Measurements from ENCODE around the gene ECE2.

Gene ECE2

DNA sequence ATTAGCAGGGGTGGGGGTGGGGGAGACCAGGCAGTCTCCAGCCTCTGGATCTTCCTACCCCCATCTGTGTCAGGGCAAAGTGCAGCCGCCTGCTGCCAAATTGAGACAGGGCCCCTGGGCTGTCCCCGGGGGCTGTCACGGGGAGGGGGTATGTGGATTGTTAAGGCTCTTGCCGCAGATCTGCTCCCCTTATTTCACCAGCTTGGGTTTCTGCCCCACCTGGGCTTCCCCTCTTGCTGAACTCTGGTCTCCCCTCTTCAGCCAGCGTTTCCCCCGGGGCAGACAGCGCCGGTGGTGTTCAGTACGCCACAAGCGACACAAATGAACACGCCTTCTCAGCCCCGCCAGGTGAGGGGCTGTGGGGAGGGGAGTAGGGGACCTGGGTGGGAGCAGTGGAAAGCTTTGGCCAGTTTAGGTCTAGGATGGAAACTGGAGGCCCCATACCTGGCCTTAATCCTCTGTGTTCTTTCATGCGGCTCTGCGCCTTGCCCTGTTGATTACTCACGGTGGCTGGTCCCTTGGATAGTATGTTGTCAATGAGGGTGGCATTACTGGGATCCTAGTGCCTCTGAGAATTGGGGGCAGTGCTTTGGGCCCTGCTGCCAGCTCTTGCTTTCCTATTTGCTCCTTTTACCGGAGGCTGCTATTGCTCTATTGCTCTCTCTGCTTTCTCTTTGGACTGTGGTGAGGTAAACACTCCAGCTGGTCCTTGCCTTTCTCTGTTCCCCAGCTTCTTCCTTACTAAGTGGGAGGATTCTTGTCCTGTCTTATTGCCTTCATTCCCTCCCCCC is 40.2 kb downstream of the ECE2 start:
- no peak for DNase-seq

GRCh38 chr3:184316792-184317191 is 41.0 kb downstream of the ECE2 start:
- no peak for DNase-seq

DNA sequence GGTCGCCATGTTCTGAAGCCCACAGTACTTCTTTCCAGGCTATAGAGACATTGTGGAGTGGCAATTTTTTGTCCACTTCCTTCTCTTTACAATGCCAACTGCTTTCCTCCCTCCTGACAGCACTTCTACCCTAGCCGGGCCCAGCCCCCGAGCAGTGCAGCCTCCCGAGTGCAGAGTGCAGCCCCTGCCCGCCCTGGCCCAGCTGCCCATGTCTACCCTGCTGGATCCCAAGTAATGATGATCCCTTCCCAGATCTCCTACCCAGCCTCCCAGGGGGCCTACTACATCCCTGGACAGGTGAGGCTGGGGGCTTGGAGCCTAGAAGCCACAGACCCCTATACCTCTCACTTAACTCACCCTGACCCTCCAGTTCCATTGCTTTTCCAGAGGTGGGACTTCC is 41.4 kb downstream of the ECE2 start:
- no peak for DNase-seq

DNA sequence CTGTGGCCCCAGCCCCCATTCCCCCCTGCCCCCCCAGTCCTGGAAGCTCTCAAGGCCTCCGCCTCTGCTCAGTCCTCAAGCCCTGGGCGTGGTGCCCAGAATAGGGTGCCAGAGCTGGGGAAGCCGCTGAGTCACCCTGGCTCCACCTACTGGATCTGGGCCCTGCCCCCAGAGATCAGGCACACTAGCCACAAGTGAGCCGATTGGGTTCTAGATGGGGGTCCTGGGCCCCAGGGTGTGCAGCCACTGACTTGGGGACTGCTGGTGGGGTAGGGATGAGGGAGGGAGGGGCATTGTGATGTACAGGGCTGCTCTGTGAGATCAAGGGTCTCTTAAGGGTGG is 44.3 kb downstream of the ECE2 start:
- DNase-seq = peak; percentile 44

- no peak for DNase-seq
Measured at GRCh38 chr3:184321666-184322065, 45.8 kb downstream of the ECE2 start.

- DNase-seq = no peak
Measured at GRCh38 chr3:184322731-184323487, 47.1 kb downstream of the ECE2 start.

DNA sequence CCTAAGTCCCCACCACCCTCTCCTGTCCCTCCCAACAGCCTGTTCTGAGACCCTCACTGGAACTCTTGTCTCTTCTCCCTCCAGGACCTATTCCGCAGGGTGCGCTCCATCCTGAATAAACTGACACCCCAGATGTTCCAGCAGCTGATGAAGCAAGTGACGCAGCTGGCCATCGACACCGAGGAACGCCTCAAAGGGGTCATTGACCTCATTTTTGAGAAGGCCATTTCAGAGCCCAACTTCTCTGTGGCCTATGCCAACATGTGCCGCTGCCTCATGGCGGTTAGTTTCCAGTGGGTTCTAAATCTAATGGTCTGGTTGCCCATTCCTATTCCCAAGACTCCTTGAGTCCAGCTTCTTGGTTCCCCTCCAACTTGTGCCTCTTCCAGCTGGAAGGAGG is 47.9 kb downstream of the ECE2 start:
- DNase-seq = no peak

DNA sequence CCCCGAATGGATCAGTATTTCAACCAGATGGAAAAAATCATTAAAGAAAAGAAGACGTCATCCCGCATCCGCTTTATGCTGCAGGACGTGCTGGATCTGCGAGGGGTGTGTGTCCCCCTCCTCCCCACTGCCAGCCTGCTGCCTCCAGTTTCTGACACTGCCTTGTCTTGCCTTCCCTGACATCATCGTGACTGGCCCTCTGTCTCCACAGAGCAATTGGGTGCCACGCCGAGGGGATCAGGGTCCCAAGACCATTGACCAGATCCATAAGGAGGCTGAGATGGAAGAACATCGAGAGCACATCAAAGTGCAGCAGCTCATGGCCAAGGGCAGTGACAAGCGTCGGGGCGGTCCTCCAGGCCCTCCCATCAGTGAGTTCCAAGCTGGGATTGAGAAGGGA is 49.4 kb downstream of the ECE2 start:
- DNase-seq = no peak

- DNase-seq = no peak
Measured at GRCh38 chr3:184325715-184326369, 50.0 kb downstream of the ECE2 start.

- DNase-seq = no peak
Measured at GRCh38 chr3:184327171-184327570, 51.3 kb downstream of the ECE2 start.

DNA sequence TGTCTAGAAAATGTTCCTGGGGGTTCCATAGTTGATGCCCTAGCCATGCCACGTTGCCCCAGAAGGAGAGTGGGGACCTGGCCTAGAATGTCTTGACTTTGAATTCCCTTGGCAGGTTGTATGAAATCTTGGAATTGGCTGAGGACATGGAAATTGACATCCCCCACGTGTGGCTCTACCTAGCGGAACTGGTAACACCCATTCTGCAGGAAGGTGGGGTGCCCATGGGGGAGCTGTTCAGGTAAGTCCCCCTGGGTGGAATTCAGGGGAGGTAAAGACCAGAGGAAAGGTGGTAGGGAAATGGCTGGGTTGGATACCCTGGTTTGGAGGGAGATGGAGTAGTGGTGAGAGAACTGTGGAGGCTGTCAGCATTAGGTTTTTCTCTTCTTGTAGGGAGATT is 52.7 kb downstream of the ECE2 start:
- DNase-seq = no peak

DNA sequence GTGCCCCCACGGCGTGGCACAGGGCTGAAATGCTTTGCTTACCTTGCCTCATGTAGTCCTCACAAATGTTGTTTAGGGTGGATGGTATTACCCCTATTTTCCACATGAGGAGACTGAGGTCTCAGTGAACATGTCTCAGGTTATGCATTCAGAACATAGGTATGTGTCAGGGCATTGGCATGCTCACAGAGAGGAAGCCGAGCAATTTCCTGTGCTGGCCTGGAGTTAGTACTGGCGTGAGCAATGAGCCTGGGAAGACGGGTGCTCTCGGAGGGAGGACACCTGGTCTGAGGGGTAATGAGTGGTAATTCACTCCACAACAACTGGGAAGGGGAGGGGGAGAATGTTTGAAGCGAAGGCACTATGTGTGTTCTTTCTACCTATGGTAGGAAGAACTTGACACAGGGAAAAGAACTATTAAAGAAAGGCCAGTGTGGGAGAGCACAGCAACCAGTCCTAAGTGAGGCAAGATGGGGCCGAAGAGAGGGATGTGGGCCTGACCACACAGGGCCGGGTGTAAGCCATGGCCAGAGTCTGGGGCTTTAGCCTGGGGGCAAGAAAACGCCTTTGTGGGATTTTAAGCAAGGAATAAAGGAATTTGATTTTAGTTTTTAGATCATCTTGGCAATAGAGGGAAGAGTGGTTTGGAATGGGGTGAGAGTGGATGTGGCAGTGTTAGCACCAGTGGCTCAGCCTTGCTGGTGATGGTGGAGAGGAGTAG is 56.7 kb downstream of the ECE2 start:
- no peak for DNase-seq

DNA sequence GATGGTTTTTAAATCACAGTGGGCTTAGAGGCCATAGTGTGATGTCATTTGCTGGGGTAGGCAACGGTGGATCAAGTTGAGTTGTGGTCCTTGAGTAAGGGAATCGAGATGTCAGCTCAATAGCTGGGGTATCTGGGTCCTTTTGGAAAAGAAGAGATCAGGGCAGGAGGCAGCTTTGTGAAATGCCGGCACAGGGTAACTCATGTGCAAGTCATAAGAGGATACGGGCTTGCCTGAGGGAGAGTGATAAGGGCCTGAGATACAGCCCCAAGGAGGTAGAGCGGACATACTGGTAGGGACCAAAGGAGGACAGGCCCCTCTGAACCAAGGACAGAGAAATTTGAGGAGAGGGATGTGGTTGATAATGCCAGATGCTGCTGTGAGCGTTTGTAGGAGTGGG is 57.4 kb downstream of the ECE2 start:
- no peak for DNase-seq

GRCh38 chr3:184333700-184334099 is 57.9 kb downstream of the ECE2 start:
- no peak for DNase-seq

GRCh38 chr3:184334470-184335158 is 58.8 kb downstream of the ECE2 start:
- DNase-seq = no peak

DNA sequence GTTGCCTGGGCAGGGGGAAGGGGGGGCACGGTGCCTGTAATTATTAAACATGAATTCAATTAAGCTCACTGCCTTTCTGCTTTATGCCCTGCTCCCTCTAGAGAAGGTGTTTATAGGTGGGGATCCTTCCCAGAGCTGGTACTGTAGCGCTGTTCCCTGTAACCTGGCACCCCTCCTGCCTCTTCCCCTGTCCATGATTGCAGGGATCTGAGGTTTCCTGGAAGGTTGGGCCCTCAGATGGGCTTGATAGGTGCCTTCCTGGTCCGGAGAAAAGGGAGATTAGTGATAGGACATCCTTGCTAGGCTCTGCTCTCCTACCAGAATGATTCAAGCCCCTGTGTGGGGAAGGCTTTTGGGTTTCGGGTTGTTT is 59.5 kb downstream of the ECE2 start:
- DNase-seq = no peak

DNA sequence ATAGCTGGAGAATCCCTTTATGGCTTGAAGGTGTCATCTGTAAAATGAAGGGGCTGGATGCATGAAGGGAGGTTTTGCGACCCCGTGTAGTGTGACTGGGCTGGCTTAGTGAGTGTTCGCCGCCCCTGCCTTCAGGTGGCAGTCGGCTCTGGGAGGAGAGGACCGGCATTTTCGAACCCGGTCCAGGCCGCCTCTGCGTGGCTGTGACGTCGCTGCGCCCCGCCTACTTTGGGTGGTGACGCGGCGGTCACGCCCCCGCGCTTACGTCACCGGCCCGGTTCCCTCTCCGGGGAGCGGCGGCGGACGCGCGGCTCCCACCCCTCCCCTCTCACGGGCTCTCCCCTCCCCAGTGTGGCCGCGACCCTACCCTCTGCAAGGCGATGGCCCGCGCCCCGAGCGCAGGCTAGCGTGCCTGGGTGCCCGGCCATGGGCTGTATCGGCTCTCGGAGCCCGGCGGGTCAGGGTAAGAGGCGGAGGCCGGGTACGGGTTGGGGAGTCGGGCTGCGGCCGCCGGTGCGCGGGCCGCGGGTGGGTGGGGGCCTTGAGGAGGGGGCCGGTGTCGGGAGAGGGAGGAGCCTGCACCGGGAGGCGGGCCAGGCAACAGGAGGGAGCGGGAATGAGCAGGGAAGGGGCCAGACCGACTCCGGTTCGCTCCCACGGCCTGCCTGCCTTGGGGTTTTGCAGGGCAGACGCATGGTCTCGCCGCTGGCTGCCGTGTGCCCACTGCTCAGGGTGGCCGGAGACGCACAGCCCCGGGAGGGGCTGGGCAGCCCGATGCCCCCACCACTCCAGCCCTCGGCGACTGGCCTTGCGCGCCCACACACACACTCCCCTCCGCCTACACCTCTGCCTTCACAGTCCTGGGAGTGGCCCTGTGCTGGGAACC is 60.1 kb downstream of the ECE2 start:
- no peak for DNase-seq

DNA sequence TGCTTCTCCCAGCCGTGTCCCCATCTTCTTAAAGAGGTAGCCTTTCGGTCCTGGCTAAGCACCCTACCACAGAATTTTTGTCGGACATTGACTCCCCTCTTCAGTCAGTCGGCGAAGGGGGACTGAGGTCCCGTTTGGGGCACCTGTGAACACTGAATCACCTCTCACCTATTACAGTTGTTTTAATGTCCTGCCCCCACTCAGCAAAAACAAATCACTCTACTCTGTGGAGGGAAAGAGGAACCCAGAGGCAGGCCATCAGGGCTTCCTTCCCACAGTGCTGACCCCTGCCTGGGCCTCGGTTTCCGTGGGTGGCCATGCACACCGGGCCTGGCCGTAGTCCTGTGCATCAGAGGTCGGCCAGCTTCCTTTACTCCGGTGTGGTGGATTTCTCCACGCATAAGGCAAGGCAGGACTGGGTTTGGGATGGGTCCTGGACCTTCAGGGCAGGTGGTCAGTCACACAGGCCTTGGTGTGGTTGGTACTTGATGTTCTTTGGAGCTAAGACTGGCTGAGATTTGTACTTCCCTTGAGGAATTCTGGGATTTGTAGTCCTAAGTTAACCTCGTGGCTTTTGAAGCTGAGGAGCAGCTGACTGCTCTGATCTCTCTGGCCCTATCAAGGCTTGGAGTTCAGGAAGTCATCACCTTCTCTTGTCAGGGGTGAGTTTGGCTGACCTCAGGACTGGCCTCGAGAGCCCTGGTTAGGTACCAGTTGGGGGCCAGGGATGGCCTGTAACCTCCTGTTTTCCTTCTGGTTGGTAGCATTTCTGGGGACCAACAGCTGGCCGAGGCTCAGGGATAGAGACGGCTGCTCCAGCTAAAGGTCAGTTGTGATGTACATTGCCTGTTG is 61.0 kb downstream of the ECE2 start:
- no peak for DNase-seq

DNA sequence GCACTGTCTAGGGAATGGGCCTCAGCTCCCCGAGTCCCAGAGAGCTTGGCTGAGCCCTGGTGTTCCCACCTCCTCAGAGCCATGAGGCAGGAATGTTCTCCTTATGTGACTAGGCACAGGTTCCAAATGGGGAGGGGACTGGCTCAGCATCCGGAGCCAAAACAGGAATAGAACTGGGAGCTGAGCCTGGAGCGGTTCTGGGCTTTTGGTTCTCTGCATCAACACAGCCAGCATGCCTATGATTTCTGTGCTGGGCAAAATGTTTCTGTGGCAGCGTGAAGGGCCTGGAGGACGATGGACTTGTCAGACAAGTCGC is 61.5 kb downstream of the ECE2 start, which contains the start of gene FAM131A:
TSS of gene FAM131A (plus strand) at position 202 of the 316 bp plus-strand sequence. CDS start at position 233, 31 bp downstream.
- no peak for DNase-seq

- DNase-seq = no peak
Measured at GRCh38 chr3:184337981-184338380, 62.2 kb downstream of the ECE2 start.

DNA sequence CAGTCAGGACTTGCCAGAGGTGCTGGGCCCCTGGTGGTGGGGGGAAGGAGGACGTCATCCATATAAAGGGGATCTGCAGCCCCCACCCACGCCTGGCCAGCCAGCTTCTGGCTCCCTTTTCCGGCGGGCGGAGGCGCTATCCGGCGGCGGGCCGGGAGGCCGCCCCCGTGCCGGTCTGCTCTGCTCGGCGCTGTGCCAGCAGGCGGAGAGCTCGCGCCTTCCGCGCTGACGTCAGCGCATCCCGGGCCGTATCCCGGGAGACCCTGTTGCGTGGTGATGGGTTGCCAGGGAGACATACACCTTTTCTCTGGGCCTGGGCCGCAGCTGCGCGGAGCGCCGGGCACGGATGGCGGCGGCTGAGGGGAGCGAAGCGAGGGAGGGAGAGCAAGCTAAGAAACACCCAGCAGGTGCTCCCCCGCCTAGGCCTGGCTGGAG is 62.7 kb downstream of the ECE2 start:
- DNase-seq = peak; percentile 82

Data from NCI-H1436 treated with DMSO at 0.1 percent for 48 hours (cell line).